Panc1 (cell line): ENCODE results near the gene TBX18.

ENCODE experiments used
- CTCF ChIP-seq: fragments of 450-650 bp; IDR thresholded peaks from 2 replicates; pipeline ENCODE4 v1.5.1; 2017; ENCODE audit warnings: mild to moderate bottlenecking
- POLR2AphosphoS5 ChIP-seq: IDR thresholded peaks from 2 replicates; pipeline ENCODE4 v1.6.1; 2012; ENCODE audit warnings: mild to moderate bottlenecking, low read depth, low read length, moderate library complexity
- REST ChIP-seq, 2 experiments: IDR thresholded peaks; 2 replicates each; pipeline ENCODE4 v1.6.1; 2011 to 2012; ENCODE audit warnings: low read depth in 2 of 2, control low read depth in 1 of 2, low read length in 1 of 2, mild to moderate bottlenecking in 1 of 2, moderate library complexity in 1 of 2; ENCODE audit not compliant: insufficient read depth in 1 of 2
- SIN3A ChIP-seq: IDR thresholded peaks from 2 replicates; pipeline ENCODE4 v1.6.1; 2012; ENCODE audit warnings: low read depth, mild to moderate bottlenecking, low read length, moderate library complexity, borderline replicate concordance; ENCODE audit not compliant: insufficient read depth

- no peak for TF ChIP-seq CTCF
- TF ChIP-seq POLR2AphosphoS5: no peak
- TF ChIP-seq REST (IDR thresholded peaks at IDR 0.05; ENCODE audit: insufficient read depth in 1 of 2, low read depth in 2 of 2, low read length in 1 of 2): no peak
- no peak for TF ChIP-seq SIN3A
Measured at GRCh38 chr6:84738996-84739865, 25.2 kb downstream of the TBX18 start.
